Nephron progenitor cell (in vitro differentiated cells): ENCODE data around the gene CDYL2.
"Not testable (repeated sequence)": the region's sequence is repeated elsewhere in the genome, so short reads cannot be mapped to it uniquely, and the experiment has no call there.

Experiments
- DNase-seq: peaks from one replicate; pipeline ENCODE4 v3.0.0; 2021
- H3K27ac Mint-ChIP-seq: 2 replicates; pipeline ENCODE4 v1.8.0; 2021; ENCODE audit warnings: mild to moderate bottlenecking, moderate library complexity, mixed read lengths
- H3K27me3 Mint-ChIP-seq: 2 replicates; pipeline ENCODE4 v1.8.0; 2021; ENCODE audit warnings: mild to moderate bottlenecking, low read depth, mixed read lengths; ENCODE audit not compliant: poor library complexity
- H3K36me3 Mint-ChIP-seq: 2 replicates; pipeline ENCODE4 v1.8.0; 2021; ENCODE audit warnings: low read depth, mixed read lengths
- H3K4me1 Mint-ChIP-seq: 2 replicates; pipeline ENCODE4 v1.8.0; 2021; ENCODE audit warnings: mixed read lengths
- H3K4me3 Mint-ChIP-seq: 2 replicates; pipeline ENCODE4 v1.8.0; 2021; ENCODE audit warnings: mild to moderate bottlenecking, moderate library complexity, mixed read lengths
- H3K9me3 Mint-ChIP-seq: 2 replicates; pipeline ENCODE4 v1.8.0; 2021; ENCODE audit warnings: mild to moderate bottlenecking, moderate library complexity, mixed read lengths
- TF ChIP-seq, protein P1 (sequence below): fragments of 200-600 bp; sonication (generic); IDR thresholded peaks from 2 replicates; pipeline ENCODE4 v1.5.0; 2021; ENCODE audit warnings: antibody characterized with exemption

Gene CDYL2

DNA sequence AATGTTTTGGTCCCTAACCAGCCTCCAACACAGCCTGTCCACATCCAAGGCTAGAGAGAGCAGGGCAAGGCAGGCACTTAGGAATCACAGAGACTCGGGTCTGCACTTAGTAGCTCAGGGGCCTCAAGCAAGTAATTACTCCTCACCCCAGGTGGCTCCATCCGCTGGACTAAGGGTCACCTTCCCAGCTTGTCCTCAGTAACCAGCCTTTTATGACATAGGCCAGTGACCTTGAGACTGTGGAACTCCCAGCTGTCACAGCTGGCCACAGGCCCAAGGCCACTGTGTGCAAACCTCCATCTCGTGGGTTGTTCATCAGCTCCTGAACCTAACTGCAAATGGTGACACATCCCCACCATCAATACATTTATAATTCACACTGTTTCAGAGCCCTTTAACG, 68.6 kb downstream of the CDYL2 start:
- peaks cover 13% of the 10 kb centered on the region for H3K27me3 Mint-ChIP-seq
- H3K27ac Mint-ChIP-seq = no peak overlapping the region
- H3K4me3 Mint-ChIP-seq = no peak overlapping the region
- H3K36me3 Mint-ChIP-seq = no peaks in the 10 kb centered on the region
- TF ChIP-seq, protein P1, sequence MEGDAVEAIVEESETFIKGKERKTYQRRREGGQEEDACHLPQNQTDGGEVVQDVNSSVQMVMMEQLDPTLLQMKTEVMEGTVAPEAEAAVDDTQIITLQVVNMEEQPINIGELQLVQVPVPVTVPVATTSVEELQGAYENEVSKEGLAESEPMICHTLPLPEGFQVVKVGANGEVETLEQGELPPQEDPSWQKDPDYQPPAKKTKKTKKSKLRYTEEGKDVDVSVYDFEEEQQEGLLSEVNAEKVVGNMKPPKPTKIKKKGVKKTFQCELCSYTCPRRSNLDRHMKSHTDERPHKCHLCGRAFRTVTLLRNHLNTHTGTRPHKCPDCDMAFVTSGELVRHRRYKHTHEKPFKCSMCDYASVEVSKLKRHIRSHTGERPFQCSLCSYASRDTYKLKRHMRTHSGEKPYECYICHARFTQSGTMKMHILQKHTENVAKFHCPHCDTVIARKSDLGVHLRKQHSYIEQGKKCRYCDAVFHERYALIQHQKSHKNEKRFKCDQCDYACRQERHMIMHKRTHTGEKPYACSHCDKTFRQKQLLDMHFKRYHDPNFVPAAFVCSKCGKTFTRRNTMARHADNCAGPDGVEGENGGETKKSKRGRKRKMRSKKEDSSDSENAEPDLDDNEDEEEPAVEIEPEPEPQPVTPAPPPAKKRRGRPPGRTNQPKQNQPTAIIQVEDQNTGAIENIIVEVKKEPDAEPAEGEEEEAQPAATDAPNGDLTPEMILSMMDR = no peak
- DNase-seq = no peak
- H3K9me3 Mint-ChIP-seq = peaks cover 41% of the 10 kb centered on the region
- no peaks in the 10 kb centered on the region for H3K4me1 Mint-ChIP-seq

DNA sequence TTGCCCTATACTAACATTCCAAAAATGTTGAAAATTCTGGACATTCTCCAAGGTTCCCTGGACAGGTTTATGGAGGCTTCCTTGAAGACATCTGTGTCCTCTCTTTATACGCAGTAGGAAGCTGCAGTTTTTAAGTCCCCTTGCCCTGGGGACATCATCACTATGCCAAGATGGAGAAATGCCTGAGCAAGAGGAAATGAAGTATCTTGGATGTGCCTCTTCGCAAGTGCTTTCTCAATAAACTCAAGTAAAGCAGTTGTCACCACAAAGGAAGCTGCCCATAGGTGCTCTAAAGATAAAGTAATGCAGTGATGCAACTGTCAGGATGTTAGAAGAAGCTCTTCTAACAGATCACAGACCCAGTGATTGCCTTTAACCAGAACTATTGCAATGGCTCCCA, 71.0 kb downstream of the CDYL2 start:
- Mint-ChIP-seq H3K27ac (no peak overlapping the region), H3K36me3 (no peaks in the 10 kb centered on the region), H3K4me3 (no peak overlapping the region), H3K9me3 (peaks cover 22% of the 10 kb centered on the region), H3K4me1 (no peaks in the 10 kb centered on the region), H3K27me3 (peaks cover 14% of the 10 kb centered on the region)
- DNase-seq = no peak
- TF ChIP-seq, protein P1 = no peak

DNA sequence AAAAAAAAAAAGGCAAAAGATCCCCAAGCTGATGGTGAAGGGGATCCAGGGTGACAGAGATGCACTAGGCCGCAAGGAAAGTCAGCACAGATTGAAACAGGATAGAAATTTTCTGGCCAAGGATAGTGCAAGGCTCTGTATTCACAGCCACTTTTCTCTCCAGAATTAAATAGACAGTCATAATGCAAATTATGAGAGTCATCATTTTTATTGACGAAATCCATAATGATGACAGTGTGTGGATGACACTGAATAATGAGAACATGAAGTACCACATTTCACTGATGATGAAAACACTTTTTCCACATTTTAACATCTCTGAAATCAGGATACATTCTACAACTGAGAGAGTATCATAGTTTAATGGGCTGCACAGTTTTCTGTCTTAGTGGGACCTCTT, 72.5 kb downstream of the CDYL2 start:
- peaks cover 27% of the 10 kb centered on the region for H3K9me3 Mint-ChIP-seq
- TF ChIP-seq, protein P1 = no peak
- H3K4me3 Mint-ChIP-seq = no peak overlapping the region
- H3K27ac Mint-ChIP-seq = no peak overlapping the region
- H3K36me3 Mint-ChIP-seq = no peaks in the 10 kb centered on the region
- no peak for DNase-seq
- no peaks in the 10 kb centered on the region for H3K4me1 Mint-ChIP-seq
- peaks cover 15% of the 10 kb centered on the region for H3K27me3 Mint-ChIP-seq

DNA sequence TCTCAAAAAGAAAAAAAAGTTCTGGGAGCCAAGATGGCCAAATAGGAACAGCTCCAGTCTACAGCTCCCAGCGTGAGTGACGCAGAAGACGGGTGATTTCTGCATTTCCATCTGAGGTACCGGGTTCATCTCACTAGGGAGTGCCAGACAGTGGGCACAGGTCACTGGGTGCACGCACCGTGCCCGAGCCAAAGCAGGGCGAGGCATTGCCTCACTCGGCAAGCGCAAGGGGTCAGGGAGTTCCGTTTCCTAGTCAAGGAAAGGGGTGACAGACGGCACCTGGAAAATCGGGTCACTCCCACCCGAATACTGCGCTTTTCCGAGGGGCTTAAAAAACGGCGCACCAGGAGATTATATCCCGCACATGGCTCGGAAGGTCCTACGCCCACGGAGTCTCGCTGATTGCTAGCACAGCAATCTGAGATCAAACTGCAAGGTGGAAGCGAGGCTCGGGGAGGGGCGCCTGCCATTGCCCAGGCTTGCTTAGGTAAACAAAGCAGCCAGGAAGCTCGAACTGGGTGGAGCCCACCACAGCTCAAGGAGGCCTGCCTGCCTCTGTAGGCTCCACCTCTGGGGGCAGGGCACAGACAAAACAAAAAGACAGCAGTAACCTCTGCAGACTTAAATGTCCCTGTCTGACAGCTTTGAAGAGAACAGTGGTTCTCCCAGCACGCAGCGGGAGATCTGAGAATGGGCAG, 77.2 kb downstream of the CDYL2 start:
- DNase-seq, H3K27ac Mint-ChIP-seq, H3K4me3 Mint-ChIP-seq, H3K4me1 Mint-ChIP-seq, H3K36me3 Mint-ChIP-seq: not testable (repeated sequence)
- Mint-ChIP-seq H3K9me3 (peaks cover 48% of the 10 kb centered on the region), H3K27me3 (peaks cover 23% of the 10 kb centered on the region)

DNA sequence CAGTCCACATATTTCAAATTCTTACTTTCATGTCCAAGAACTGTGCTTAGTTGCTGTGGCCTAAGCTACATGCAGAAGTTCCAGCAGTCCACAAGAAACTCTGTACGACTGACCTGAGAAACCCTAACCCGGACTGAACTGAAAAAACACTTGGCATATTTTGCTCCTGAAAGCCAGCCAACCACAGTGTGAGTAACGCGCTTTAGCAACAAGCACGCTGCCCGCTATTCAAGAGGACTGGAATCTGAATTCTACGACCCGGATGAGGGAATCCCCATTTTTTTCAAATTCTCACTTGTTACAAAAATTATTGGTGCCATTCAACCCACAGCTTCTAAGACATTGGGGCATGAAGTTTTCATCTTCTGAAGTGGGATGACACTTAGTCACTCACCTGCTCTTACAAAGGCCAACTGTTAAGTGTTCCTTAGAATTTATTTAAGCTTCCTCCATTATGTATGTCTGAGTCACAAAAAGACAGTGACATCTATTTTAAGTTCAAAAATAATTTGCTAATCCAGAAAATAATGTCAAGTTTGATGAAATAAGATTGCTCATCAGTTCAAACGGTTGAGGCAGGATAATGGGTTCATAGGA, 78.7 kb downstream of the CDYL2 start:
- H3K27me3 Mint-ChIP-seq = peaks cover 20% of the 10 kb centered on the region
- no peak overlapping the region for H3K4me3 Mint-ChIP-seq
- H3K4me1 Mint-ChIP-seq = no peaks in the 10 kb centered on the region
- H3K36me3 Mint-ChIP-seq = no peaks in the 10 kb centered on the region
- H3K27ac Mint-ChIP-seq = no peak overlapping the region
- TF ChIP-seq, protein P1 = no peak
- no peak for DNase-seq
- H3K9me3 Mint-ChIP-seq = peaks cover 36% of the 10 kb centered on the region

DNA sequence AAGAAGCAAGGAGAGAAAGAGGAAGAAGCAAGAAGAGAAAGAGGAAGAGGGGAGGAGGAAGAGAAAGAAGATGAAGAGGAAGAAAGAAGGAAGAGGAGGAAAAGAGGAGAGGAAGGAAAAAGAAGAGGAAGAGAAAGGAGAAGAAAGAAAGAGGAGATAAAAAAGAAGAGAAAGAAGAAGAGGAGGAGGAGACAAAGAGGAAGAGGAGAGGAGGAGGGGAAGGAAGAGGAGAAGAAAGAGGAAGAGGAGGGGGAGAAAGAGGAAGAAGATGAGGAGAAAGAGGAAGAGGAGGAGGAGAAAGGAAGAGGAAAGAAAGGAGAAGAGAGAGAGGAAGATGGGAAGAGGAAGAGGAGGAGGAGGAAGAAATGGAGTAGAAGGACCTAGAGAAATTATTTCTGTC, 80.4 kb downstream of the CDYL2 start:
- no peak for DNase-seq
- Mint-ChIP-seq H3K4me1 (no peaks in the 10 kb centered on the region), H3K36me3 (no peaks in the 10 kb centered on the region), H3K9me3 (peaks cover 34% of the 10 kb centered on the region), H3K27ac (no peak overlapping the region), H3K4me3 (no peak overlapping the region), H3K27me3 (peaks cover 20% of the 10 kb centered on the region)
- TF ChIP-seq, protein P1 = no peak
